ENCODE data around the gene SLC6A4.
A peak's percentile ranks its signal among the peaks of the same experiment; 100 is the strongest.

Gene SLC6A4

GRCh38 chr17:30243568-30243967 is 8.1 kb upstream of the SLC6A4 start:
- H4K8ac ChIP-seq (ENCODE audit: low read depth, low read length), result no peak overlapping the region
- no peak overlapping the region for H3K4ac ChIP-seq (ENCODE audit: low read depth, low read length)
- H3K4me2 ChIP-seq (ENCODE audit: low read length), result no peak overlapping the region
- no peak for DNase-seq
- H2BK120ac ChIP-seq (ENCODE audit: low read depth, low read length), result no peak overlapping the region
- no peak overlapping the region for H3K27ac ChIP-seq (ENCODE audit: low read depth, low read length)
- no peak overlapping the region for H2BK5ac ChIP-seq (ENCODE audit: low read length)
- no peak overlapping the region for H4K5ac ChIP-seq (ENCODE audit: low read length)
- no peak overlapping the region for H3K18ac ChIP-seq (ENCODE audit: low read length)
- no CpG with 5 or more reads among the region's 8 CpGs for WGBS (ENCODE audit: extremely low coverage, insufficient coverage, low lambda C conversion rate)
- no peaks in the 10 kb centered on the region for H3K27me3 ChIP-seq (ENCODE audit: insufficient read depth, low read length, poor library complexity)
- H3K79me1 ChIP-seq (ENCODE audit: low read length), result no peaks in the 10 kb centered on the region
- no peak overlapping the region for H2AK5ac ChIP-seq (ENCODE audit: low read length)
- H3K36me3 ChIP-seq (ENCODE audit: control insufficient read depth, insufficient read depth, low read length), result no peaks in the 10 kb centered on the region
- H3K4me1 ChIP-seq (ENCODE audit: control insufficient read depth, low read depth, low read length), result no peaks in the 10 kb centered on the region
- H3K79me2 ChIP-seq (ENCODE audit: control insufficient read depth, insufficient read depth, low read length), result no peaks in the 10 kb centered on the region
- no peak overlapping the region for H3K9ac ChIP-seq (ENCODE audit: low read length)
- no peak overlapping the region for H2BK15ac ChIP-seq (replicated peaks; ENCODE audit: low read depth)
- H3K4me3 ChIP-seq (ENCODE audit: low read length), result no peak overlapping the region
- H3K56ac ChIP-seq (ENCODE audit: low read length), result no peak overlapping the region
- H3K23ac ChIP-seq (ENCODE audit: low read length), result no peak overlapping the region

GRCh38 chr17:30243002-30243401 is 7.5 kb upstream of the SLC6A4 start:
- Histone ChIP-seq H3K27ac (ENCODE audit: low read depth, low read length) (no peak overlapping the region), H3K36me3 (ENCODE audit: control insufficient read depth, insufficient read depth, low read length) (no peaks in the 10 kb centered on the region), H2BK120ac (ENCODE audit: low read depth, low read length) (no peak overlapping the region), H3K4me1 (ENCODE audit: control insufficient read depth, low read depth, low read length) (no peaks in the 10 kb centered on the region), H3K79me2 (ENCODE audit: control insufficient read depth, insufficient read depth, low read length) (no peaks in the 10 kb centered on the region), H4K8ac (ENCODE audit: low read depth, low read length) (no peak overlapping the region), H3K27me3 (ENCODE audit: insufficient read depth, low read length, poor library complexity) (peaks cover under 1% of the 10 kb centered on the region), H3K4me2 (ENCODE audit: low read length) (no peak overlapping the region), H3K79me1 (ENCODE audit: low read length) (no peaks in the 10 kb centered on the region), H3K56ac (ENCODE audit: low read length) (no peak overlapping the region), H3K4ac (ENCODE audit: low read depth, low read length) (no peak overlapping the region), H2AK5ac (ENCODE audit: low read length) (no peak overlapping the region), H3K4me3 (ENCODE audit: low read length) (no peak overlapping the region), H3K18ac (ENCODE audit: low read length) (no peak overlapping the region), H3K9ac (ENCODE audit: low read length) (no peak overlapping the region), H4K5ac (ENCODE audit: low read length) (no peak overlapping the region), H2BK5ac (ENCODE audit: low read length) (no peak overlapping the region), H3K23ac (ENCODE audit: low read length) (no peak overlapping the region), H2BK15ac (replicated peaks; ENCODE audit: low read depth) (no peak overlapping the region)
- DNase-seq, result no peak
- no CpG with 5 or more reads among the region's 4 CpGs for WGBS (ENCODE audit: extremely low coverage, insufficient coverage, low lambda C conversion rate)

GRCh38 chr17:30241051-30241450 is 5.6 kb upstream of the SLC6A4 start:
- no peak overlapping the region for H4K8ac ChIP-seq (ENCODE audit: low read depth, low read length)
- no peak overlapping the region for H2BK120ac ChIP-seq (ENCODE audit: low read depth, low read length)
- H3K23ac ChIP-seq (ENCODE audit: low read length), result no peak overlapping the region
- no peak overlapping the region for H3K18ac ChIP-seq (ENCODE audit: low read length)
- H3K9ac ChIP-seq (ENCODE audit: low read length), result no peak overlapping the region
- H3K79me1 ChIP-seq (ENCODE audit: low read length), result no peaks in the 10 kb centered on the region
- no peak overlapping the region for H3K27ac ChIP-seq (ENCODE audit: low read depth, low read length)
- H3K79me2 ChIP-seq (ENCODE audit: control insufficient read depth, insufficient read depth, low read length), result no peaks in the 10 kb centered on the region
- H2BK15ac ChIP-seq (replicated peaks; ENCODE audit: low read depth), result no peak overlapping the region
- no peak overlapping the region for H2BK5ac ChIP-seq (ENCODE audit: low read length)
- H3K4me3 ChIP-seq (ENCODE audit: low read length), result no peak overlapping the region
- H3K36me3 ChIP-seq (ENCODE audit: control insufficient read depth, insufficient read depth, low read length), result no peaks in the 10 kb centered on the region
- H3K4ac ChIP-seq (ENCODE audit: low read depth, low read length), result no peak overlapping the region
- no peak overlapping the region for H4K5ac ChIP-seq (ENCODE audit: low read length)
- H3K4me1 ChIP-seq (ENCODE audit: control insufficient read depth, low read depth, low read length), result no peaks in the 10 kb centered on the region
- H3K56ac ChIP-seq (ENCODE audit: low read length), result no peak overlapping the region
- H3K4me2 ChIP-seq (ENCODE audit: low read length), result no peak overlapping the region
- H2AK5ac ChIP-seq (ENCODE audit: low read length), result no peak overlapping the region
- H3K27me3 ChIP-seq (ENCODE audit: insufficient read depth, low read length, poor library complexity), result peaks cover 12% of the 10 kb centered on the region
- no peak for DNase-seq
- no CpG with 5 or more reads among the region's 6 CpGs for WGBS (ENCODE audit: extremely low coverage, insufficient coverage, low lambda C conversion rate)

GRCh38 chr17:30240177-30240576 is 4.7 kb upstream of the SLC6A4 start:
- no peak overlapping the region for H3K27ac ChIP-seq (ENCODE audit: low read depth, low read length)
- H2BK15ac ChIP-seq (replicated peaks; ENCODE audit: low read depth), result no peak overlapping the region
- DNase-seq, result no peak
- no CpG with 5 or more reads among the region's 8 CpGs for WGBS (ENCODE audit: extremely low coverage, insufficient coverage, low lambda C conversion rate)
- H3K4me3 ChIP-seq (ENCODE audit: low read length), result no peak overlapping the region
- no peak overlapping the region for H3K4me2 ChIP-seq (ENCODE audit: low read length)
- H2AK5ac ChIP-seq (ENCODE audit: low read length), result no peak overlapping the region
- H3K79me1 ChIP-seq (ENCODE audit: low read length), result no peaks in the 10 kb centered on the region
- no peak overlapping the region for H3K9ac ChIP-seq (ENCODE audit: low read length)
- no peak overlapping the region for H3K56ac ChIP-seq (ENCODE audit: low read length)
- H3K23ac ChIP-seq (ENCODE audit: low read length), result no peak overlapping the region
- H4K5ac ChIP-seq (ENCODE audit: low read length), result no peak overlapping the region
- H3K4me1 ChIP-seq (ENCODE audit: control insufficient read depth, low read depth, low read length), result no peaks in the 10 kb centered on the region
- H4K8ac ChIP-seq (ENCODE audit: low read depth, low read length), result no peak overlapping the region
- no peak overlapping the region for H3K18ac ChIP-seq (ENCODE audit: low read length)
- no peaks in the 10 kb centered on the region for H3K79me2 ChIP-seq (ENCODE audit: control insufficient read depth, insufficient read depth, low read length)
- H3K4ac ChIP-seq (ENCODE audit: low read depth, low read length), result no peak overlapping the region
- H2BK120ac ChIP-seq (ENCODE audit: low read depth, low read length), result no peak overlapping the region
- H2BK5ac ChIP-seq (ENCODE audit: low read length), result no peak overlapping the region
- H3K27me3 ChIP-seq (ENCODE audit: insufficient read depth, low read length, poor library complexity), result peaks cover 21% of the 10 kb centered on the region
- no peaks in the 10 kb centered on the region for H3K36me3 ChIP-seq (ENCODE audit: control insufficient read depth, insufficient read depth, low read length)

- Histone ChIP-seq H3K79me1 (ENCODE audit: low read length) (no peaks in the 10 kb centered on the region), H3K4ac (ENCODE audit: low read depth, low read length) (no peak overlapping the region), H2BK15ac (replicated peaks; ENCODE audit: low read depth) (no peak overlapping the region), H3K36me3 (ENCODE audit: control insufficient read depth, insufficient read depth, low read length) (no peaks in the 10 kb centered on the region), H2BK120ac (ENCODE audit: low read depth, low read length) (no peak overlapping the region), H3K4me1 (ENCODE audit: control insufficient read depth, low read depth, low read length) (no peaks in the 10 kb centered on the region), H3K79me2 (ENCODE audit: control insufficient read depth, insufficient read depth, low read length) (no peaks in the 10 kb centered on the region), H2AK5ac (ENCODE audit: low read length) (no peak overlapping the region), H4K5ac (ENCODE audit: low read length) (no peak overlapping the region), H3K18ac (ENCODE audit: low read length) (no peak overlapping the region), H3K27ac (ENCODE audit: low read depth, low read length) (no peak overlapping the region), H3K9ac (ENCODE audit: low read length) (no peak overlapping the region), H3K56ac (ENCODE audit: low read length) (no peak overlapping the region), H2BK5ac (ENCODE audit: low read length) (no peak overlapping the region), H3K4me2 (ENCODE audit: low read length) (no peak overlapping the region), H3K27me3 (ENCODE audit: insufficient read depth, low read length, poor library complexity) (peaks cover 30% of the 10 kb centered on the region), H3K23ac (ENCODE audit: low read length) (no peak overlapping the region), H3K4me3 (ENCODE audit: low read length) (no peak overlapping the region), H4K8ac (ENCODE audit: low read depth, low read length) (no peak overlapping the region)
- WGBS (ENCODE audit: extremely low coverage, insufficient coverage, low lambda C conversion rate), result no CpG with 5 or more reads among the region's 5 CpGs
- no peak for DNase-seq
Measured at GRCh38 chr17:30239089-30239462, 3.6 kb upstream of the SLC6A4 start.

- H2AK5ac ChIP-seq (ENCODE audit: low read length), result no peak overlapping the region
- no peak overlapping the region for H3K18ac ChIP-seq (ENCODE audit: low read length)
- H2BK15ac ChIP-seq (replicated peaks; ENCODE audit: low read depth), result no peak overlapping the region
- WGBS (ENCODE audit: extremely low coverage, insufficient coverage, low lambda C conversion rate), result no CpG with 5 or more reads among the region's 27 CpGs
- no peak overlapping the region for H3K4me3 ChIP-seq (ENCODE audit: low read length)
- H3K4ac ChIP-seq (ENCODE audit: low read depth, low read length), result no peak overlapping the region
- DNase-seq, result peak; percentile 19
- no peaks in the 10 kb centered on the region for H3K36me3 ChIP-seq (ENCODE audit: control insufficient read depth, insufficient read depth, low read length)
- H3K27ac ChIP-seq (ENCODE audit: low read depth, low read length), result no peak overlapping the region
- H3K79me2 ChIP-seq (ENCODE audit: control insufficient read depth, insufficient read depth, low read length), result no peaks in the 10 kb centered on the region
- H3K4me1 ChIP-seq (ENCODE audit: control insufficient read depth, low read depth, low read length), result no peaks in the 10 kb centered on the region
- H3K9ac ChIP-seq (ENCODE audit: low read length), result peak overlapping the region; percentile 20
- no peak overlapping the region for H2BK5ac ChIP-seq (ENCODE audit: low read length)
- H4K5ac ChIP-seq (ENCODE audit: low read length), result no peak overlapping the region
- peak overlapping the region; percentile 30 for H3K56ac ChIP-seq (ENCODE audit: low read length)
- H4K8ac ChIP-seq (ENCODE audit: low read depth, low read length), result no peak overlapping the region
- peak overlapping the region; percentile 14 for H3K4me2 ChIP-seq (ENCODE audit: low read length)
- H3K79me1 ChIP-seq (ENCODE audit: low read length), result no peaks in the 10 kb centered on the region
- H2BK120ac ChIP-seq (ENCODE audit: low read depth, low read length), result no peak overlapping the region
- H3K27me3 ChIP-seq (ENCODE audit: insufficient read depth, low read length, poor library complexity), result peaks cover 34% of the 10 kb centered on the region
- no peak overlapping the region for H3K23ac ChIP-seq (ENCODE audit: low read length)
Measured at GRCh38 chr17:30238387-30239088, 3.0 kb upstream of the SLC6A4 start.

All from mesendoderm (in vitro differentiated cells).